Measurements from ENCODE around the gene PDE8B. TPM values are rescaled to one million over a fixed set of nuclear protein-coding genes. Genes with fewer than 3 reads are reported as not detected.

PDE8B gene
- total and polyA plus RNA-seq, 2 experiments from 2014 or later: 0.45 to 0.91 TPM

DNA sequence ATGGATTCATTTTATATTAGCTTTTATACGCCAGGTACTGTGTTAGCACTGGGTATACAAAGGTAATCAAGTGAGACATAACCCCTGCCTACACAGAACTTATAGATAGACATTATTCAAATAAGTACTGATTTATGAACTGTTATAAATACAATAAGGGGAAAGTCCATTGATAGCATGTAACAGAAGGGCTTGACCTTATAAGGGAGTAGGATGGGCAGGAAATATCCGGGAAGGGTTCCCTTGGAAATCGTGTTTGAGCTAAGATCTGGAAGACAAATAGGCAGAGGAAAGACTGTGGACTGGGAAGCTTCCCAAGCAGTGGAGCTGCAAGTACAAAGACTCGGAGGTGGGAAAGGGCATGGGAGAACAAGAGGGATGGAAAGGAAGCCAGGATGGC lies 170.2 kb downstream of the PDE8B start:
- Histone ChIP-seq H3K4me1 (ENCODE audit: insufficient read depth) (peaks cover 14% of the 10 kb centered on the region), H3K36me3 (ENCODE audit: insufficient read depth) (no peaks in the 10 kb centered on the region), H3F3A (replicated peaks; ENCODE audit: low read depth) (no peaks in the 10 kb centered on the region), H3K27ac (ENCODE audit: low read depth) (no peak overlapping the region), H2AFZ (peak overlapping the region; percentile 52; the same call in 1 of the 2 replicates), H3K79me2 (replicated peaks; ENCODE audit: insufficient read depth) (no peaks in the 10 kb centered on the region), H3K4me2 (no peak overlapping the region), H3K9me2 (ENCODE audit: insufficient read depth) (no peaks in the 10 kb centered on the region), H3K4me3 (no peak overlapping the region), H3K27me3 (ENCODE audit: insufficient read depth) (no peaks in the 10 kb centered on the region), H4K20me1 (replicated peaks; ENCODE audit: insufficient read depth) (no peaks in the 10 kb centered on the region)
- DNase-seq (ENCODE audit: low spot score) (no peak), ATAC-seq (no peak)
- no peak for TF ChIP-seq EZH2phosphoT487 (IDR thresholded peaks at IDR 0.05; ENCODE audit: unreplicated experiment)
- no peak for TF ChIP-seq JUNB (IDR thresholded peaks at IDR 0.05; ENCODE audit: unreplicated experiment)
- no peak for TF ChIP-seq EZH2 (IDR thresholded peaks at IDR 0.05; ENCODE audit: low read depth, unreplicated experiment)
- no peak for TF ChIP-seq ZNF462 (CRISPR knock-in tag; IDR thresholded peaks at IDR 0.05)
- no peak for TF ChIP-seq STAT1 (IDR thresholded peaks at IDR 0.05; ENCODE audit: unreplicated experiment)
- TF ChIP-seq NANOG (IDR thresholded peaks at IDR 0.05; ENCODE audit: borderline replicate concordance): no peak
- TF ChIP-seq POLR2AphosphoS5 (IDR thresholded peaks at IDR 0.05; ENCODE audit: low read depth): no peak
- TF ChIP-seq ETS1 (IDR thresholded peaks at IDR 0.05): no peak
- TF ChIP-seq ZNF331 (CRISPR knock-in tag; IDR thresholded peaks at IDR 0.05; ENCODE audit: low read depth): no peak
- TF ChIP-seq, protein P1, sequence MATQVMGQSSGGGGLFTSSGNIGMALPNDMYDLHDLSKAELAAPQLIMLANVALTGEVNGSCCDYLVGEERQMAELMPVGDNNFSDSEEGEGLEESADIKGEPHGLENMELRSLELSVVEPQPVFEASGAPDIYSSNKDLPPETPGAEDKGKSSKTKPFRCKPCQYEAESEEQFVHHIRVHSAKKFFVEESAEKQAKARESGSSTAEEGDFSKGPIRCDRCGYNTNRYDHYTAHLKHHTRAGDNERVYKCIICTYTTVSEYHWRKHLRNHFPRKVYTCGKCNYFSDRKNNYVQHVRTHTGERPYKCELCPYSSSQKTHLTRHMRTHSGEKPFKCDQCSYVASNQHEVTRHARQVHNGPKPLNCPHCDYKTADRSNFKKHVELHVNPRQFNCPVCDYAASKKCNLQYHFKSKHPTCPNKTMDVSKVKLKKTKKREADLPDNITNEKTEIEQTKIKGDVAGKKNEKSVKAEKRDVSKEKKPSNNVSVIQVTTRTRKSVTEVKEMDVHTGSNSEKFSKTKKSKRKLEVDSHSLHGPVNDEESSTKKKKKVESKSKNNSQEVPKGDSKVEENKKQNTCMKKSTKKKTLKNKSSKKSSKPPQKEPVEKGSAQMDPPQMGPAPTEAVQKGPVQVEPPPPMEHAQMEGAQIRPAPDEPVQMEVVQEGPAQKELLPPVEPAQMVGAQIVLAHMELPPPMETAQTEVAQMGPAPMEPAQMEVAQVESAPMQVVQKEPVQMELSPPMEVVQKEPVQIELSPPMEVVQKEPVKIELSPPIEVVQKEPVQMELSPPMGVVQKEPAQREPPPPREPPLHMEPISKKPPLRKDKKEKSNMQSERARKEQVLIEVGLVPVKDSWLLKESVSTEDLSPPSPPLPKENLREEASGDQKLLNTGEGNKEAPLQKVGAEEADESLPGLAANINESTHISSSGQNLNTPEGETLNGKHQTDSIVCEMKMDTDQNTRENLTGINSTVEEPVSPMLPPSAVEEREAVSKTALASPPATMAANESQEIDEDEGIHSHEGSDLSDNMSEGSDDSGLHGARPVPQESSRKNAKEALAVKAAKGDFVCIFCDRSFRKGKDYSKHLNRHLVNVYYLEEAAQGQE (IDR thresholded peaks at IDR 0.05; ENCODE audit: unreplicated experiment): no peak
- no peak for TF ChIP-seq CTCF (conservative IDR thresholded peaks at IDR 0.05; ENCODE audit: low read depth in 2 of 2)
- TF ChIP-seq CREB1 (CRISPR knock-in tag; IDR thresholded peaks at IDR 0.05; ENCODE audit: low read depth): no peak
- TF ChIP-seq ZNF114 (CRISPR knock-in tag; IDR thresholded peaks at IDR 0.05): no peak
- Mint-ChIP-seq H3K27ac (0 out of 2 replicates have a peak overlapping the region, but pooled peaks have one; percentile 14), H3K36me3 (ENCODE audit: low read depth) (no peaks in the 10 kb centered on the region), H3K4me3 (no peak overlapping the region), H3K9me3 (no peaks in the 10 kb centered on the region), H3K4me1 (peaks cover 30% of the 10 kb centered on the region), H3K27me3 (ENCODE audit: insufficient read depth, low read depth, poor library complexity) (peaks cover 11% of the 10 kb centered on the region)

Measured in GM23338 (cell line).